AG08396 (cell line): Measurements from ENCODE around the gene FAM200A.
"Not testable (repeated sequence)": the region's sequence is repeated elsewhere in the genome, so short reads cannot be mapped to it uniquely, and the experiment has no call there.

Experiments used
- DNase-seq: peaks from one replicate; pipeline ENCODE4 v3.0.0; 2012; ENCODE audit warnings: low spot score, mixed read lengths

FAM200A gene

GRCh38 chr7:99559175-99559915, 7.4 kb upstream of the FAM200A start:
- DNase-seq: no peak

GRCh38 chr7:99558306-99559174, 6.6 kb upstream of the FAM200A start, which contains the start of gene ZNF655:
TSS of gene ZNF655 (plus strand) at chr7:99558642. CDS start at chr7:99560560, 1,918 bp downstream.
- peak; percentile 91 for DNase-seq

GRCh38 chr7:99557940-99558305, 6.0 kb upstream of the FAM200A start:
- no peak for DNase-seq

DNA sequence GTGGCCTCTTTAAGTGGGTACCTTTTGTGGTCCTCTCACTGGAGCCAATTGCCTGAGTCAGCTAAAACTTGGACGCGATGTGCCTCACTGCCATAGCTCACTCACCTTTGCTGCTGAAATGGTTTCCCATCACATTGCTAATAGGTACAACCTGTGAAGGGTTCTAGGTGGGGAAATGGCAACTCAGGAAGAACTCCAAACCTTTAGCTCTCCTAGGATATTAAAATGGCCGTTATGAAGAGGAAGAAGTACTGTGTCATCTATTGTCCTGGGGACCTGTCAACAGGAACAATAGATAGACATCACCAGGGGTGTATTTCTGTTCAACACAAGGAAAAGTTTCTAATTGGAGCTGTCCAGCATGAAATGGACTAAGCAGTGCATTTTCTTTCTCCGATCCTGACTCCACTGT, 5.3 kb upstream of the FAM200A start:
- DNase-seq: no peak

DNA sequence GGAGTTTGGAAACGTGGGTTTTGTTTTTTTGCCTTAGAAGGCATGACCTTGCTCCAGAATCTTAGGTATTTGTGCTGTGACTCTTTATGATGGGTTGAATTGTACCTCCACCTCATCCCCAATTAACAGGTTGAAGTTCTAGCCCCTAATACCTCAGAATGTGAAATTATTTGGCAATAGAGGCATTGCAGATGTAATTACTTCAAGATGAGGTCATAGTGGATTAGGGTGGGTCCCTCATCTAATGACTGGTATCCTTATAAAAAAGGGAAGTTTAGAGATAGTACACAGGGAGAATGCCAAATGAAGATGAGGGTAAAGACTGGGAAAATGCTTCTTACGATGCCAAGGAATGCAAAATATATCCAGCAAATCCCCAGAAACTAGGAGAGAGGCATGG, 3.0 kb upstream of the FAM200A start:
- DNase-seq: no peak

DNA sequence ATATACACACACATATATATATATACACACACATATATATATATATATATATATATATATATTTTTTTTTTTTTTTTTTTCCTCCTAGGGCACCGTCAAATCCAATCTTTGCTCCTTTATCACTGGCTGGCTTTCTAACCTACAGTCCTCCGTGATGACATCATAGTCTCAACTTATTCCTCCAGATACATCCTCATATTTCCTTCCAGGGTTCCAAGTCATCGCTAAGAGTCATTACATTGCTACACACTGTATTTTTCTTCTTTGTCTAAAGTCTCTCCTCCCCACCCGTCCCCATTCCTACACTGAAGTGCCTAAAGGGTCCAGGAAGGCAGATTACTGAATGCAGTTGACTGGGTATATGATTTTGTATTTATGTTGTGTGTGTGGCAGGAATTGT, 1.1 kb upstream of the FAM200A start:
- DNase-seq: no peak

DNA sequence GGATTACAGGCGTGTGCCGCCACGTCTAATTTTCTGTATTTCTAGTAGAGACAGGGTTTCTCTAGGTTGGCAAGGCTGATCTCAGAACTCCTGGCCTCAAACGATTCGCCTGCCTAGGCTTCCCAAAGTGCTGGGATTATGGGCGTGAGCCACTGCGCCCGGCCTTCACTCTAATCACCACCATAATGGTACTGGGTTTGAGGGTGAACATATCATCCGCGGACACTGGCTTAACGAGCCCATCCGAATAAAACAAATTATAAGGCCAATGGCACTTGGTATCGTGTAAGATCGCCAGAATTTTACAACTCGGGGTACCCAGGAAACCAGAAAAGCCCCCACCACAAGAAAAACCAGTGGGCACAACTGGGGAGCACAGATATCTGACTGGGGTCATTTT, 580 bp downstream of the FAM200A start:
- DNase-seq: peak; percentile 22

- not testable (repeated sequence) for DNase-seq
Observed at GRCh38 chr7:99549545-99549944, 2.4 kb downstream of the FAM200A start.

DNA sequence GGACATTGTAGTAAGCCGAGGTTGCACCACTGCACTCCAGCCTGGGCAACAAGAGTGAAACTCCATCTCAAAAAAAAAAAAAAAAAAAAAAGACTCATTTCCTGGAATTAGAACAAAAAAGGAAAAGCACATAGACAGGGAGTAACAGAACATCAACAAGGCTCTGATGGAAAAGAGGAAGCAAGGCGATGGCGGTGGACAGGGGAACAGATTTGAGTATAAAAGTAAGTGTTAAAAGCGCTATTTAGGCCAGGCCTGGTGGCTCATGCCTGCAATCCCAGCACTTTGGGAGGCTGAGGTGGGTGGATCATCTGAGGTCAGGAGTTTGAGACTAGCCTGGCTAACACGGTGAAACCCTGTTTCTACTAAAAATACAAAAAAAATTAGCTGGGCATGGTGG, 6.6 kb downstream of the FAM200A start:
- DNase-seq: not testable (repeated sequence)

DNA sequence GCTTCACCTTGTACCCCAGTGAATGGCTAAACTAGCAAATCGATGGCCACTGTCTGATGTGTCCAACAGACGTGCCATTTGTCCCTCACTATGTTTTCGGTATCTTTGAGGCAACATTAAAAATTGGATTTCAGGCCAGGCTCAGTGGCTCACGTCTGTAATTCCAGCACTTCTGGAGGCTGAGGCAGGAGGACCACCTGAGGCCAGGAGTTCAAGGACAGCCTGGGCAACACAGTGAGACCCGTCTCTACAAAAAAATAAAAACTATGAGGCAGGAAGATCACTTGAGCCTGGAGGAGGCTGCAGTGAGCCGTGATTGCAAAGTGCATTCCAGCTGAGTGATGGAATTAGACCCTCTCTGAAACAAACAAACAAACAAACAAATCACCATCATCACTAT, 8.0 kb downstream of the FAM200A start:
- no peak for DNase-seq

DNA sequence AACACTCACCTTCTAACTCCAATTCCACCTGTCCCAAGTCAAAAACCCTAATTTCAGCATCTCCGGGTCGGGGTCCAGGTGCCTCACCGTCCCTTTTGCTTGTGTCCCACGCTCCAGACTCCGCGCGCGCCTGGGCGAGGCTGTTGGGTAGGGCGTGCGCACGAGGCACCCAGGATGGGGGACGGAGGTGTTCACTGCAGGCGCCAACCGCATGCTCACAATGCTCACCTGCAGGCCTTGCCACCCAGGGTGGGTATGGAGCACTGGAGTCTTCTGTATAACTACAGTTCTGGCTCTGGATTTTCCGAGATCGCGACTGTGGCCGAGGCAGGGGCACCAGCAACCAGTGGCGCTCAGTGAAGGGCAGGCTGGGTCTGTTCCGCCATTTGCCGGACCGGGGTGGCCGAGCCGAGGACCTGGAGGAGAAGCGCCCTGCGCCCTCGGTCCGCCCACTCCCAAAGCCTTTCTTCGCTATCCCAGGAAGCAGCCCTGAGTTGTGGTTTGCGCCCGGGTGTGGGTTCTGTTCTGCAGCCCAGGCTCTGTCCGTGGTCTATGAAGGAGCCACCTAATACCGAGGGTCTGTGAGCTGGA, 8.7 kb downstream of the FAM200A start:
- DNase-seq: no peak

GRCh38 chr7:99541212-99541611, 10.7 kb downstream of the FAM200A start:
- DNase-seq: peak; percentile 17

GRCh38 chr7:99540542-99540941, 11.4 kb downstream of the FAM200A start:
- no peak for DNase-seq

GRCh38 chr7:99539213-99539811, 12.6 kb downstream of the FAM200A start:
- DNase-seq: no peak

DNA sequence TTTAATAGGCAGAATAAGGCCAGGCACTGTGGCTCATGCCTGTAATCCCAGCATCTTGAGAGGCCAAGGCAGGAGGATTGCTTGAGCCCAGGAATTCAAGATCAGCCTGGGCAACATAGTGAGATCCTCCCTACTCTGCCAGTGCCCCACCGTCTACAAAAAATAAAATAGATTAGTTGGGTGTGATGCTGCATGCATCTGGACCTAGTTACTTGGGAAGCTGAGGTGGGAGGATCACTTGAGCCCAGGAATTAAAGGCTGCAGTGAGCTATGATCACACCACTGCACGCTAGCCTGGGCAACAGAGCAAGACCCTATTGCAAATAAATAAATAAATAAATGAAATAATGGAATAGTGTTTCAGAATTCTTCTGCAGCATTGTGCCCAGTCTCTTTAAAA, 16.2 kb downstream of the FAM200A start:
- DNase-seq: no peak

- no peak for DNase-seq
Observed at GRCh38 chr7:99531354-99531765, 20.6 kb downstream of the FAM200A start.

GRCh38 chr7:99525713-99526440, 26.0 kb downstream of the FAM200A start:
- no peak for DNase-seq

DNA sequence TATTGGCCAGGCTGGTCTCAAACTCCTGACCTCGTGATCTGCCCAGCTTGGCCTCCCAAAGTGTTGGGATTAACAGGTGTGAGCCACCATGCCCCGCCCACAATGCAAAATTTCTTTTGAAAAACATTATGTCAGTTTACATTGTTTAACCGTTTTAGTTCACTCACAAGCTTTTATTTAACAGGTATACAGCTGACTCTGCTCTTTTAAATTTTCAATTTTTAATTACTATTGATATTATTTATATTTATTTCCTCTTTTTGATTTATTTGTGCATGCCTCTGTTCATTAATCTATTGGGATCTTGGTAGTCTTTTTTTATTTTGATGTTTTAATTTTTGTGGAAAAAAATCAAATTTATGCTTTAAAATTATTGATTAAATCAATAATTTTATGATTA, 30.5 kb downstream of the FAM200A start:
- DNase-seq: no peak

DNA sequence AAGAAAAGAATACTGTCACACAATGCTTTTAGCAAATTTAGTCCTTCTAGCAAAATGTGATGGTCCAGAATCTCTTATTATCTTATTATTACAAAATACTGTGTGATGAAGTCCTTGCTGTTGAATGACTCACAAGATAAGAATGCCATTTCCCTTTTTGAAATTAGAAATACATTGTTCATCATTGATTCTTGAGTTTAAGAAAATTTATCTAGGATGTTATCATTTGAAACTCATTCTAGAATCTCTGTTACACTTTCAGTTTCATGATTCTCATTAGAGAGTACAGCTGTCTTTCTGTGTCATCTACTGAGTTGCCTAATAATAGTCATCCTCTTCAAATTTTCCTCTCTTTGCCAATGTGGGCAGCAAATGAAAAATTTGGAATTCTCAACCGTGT, 37.9 kb downstream of the FAM200A start:
- DNase-seq: no peak

GRCh38 chr7:99505324-99505662, 46.6 kb downstream of the FAM200A start:
- DNase-seq: no peak

GRCh38 chr7:99504603-99505323, 47.2 kb downstream of the FAM200A start, which contains the start of gene ZKSCAN5:
TSS of gene ZKSCAN5 (plus strand) at chr7:99504662. CDS start at chr7:99506045, 1,383 bp downstream.
- peak; percentile 94 for DNase-seq
